GM19438 (cell line): ENCODE measurements around the gene CEL.
"Not testable (repeated sequence)": the region's sequence is repeated elsewhere in the genome, so short reads cannot be mapped to it uniquely, and the experiment has no call there.

Experiments used
- ATAC-seq: cut with Tn5 transposase; IDR thresholded peaks from one replicate; pipeline ENCODE4 v1.9.1; 2021; ENCODE audit warnings: low read depth; ENCODE audit not compliant: unreplicated experiment

CEL gene

GRCh38 chr9:133046196-133046899 lies 15.4 kb upstream of the CEL start:
- no peak for ATAC-seq

- ATAC-seq = no peak
These were observed 14.9 kb upstream of the CEL start for GRCh38 chr9:133046900-133047295.

GRCh38 chr9:133048595-133048994 lies 13.2 kb upstream of the CEL start:
- ATAC-seq = no peak

- no peak for ATAC-seq
These were observed 12.7 kb upstream of the CEL start for GRCh38 chr9:133049043-133049442.

- ATAC-seq = no peak
These were observed 11.6 kb upstream of the CEL start for GRCh38 chr9:133050142-133050541.

- no peak for ATAC-seq
These were observed 11.0 kb upstream of the CEL start for GRCh38 chr9:133050781-133051180.

GRCh38 chr9:133051281-133051900 lies 10.4 kb upstream of the CEL start:
- ATAC-seq = no peak

- no peak for ATAC-seq
These were observed 9.7 kb upstream of the CEL start for GRCh38 chr9:133051966-133052539.

GRCh38 chr9:133054194-133054890 lies 7.4 kb upstream of the CEL start:
- no peak for ATAC-seq

- no peak for ATAC-seq
These were observed 6.8 kb upstream of the CEL start for GRCh38 chr9:133054966-133055365.

GRCh38 chr9:133055788-133056420 lies 5.9 kb upstream of the CEL start:
- ATAC-seq = no peak

- ATAC-seq = no peak
These were observed 5.2 kb upstream of the CEL start for GRCh38 chr9:133056533-133056932.

GRCh38 chr9:133057006-133057405 lies 4.8 kb upstream of the CEL start:
- no peak for ATAC-seq

GRCh38 chr9:133057553-133057952 lies 4.2 kb upstream of the CEL start:
- no peak for ATAC-seq

GRCh38 chr9:133058071-133058470 lies 3.7 kb upstream of the CEL start:
- no peak for ATAC-seq

GRCh38 chr9:133058550-133059320 lies 3.0 kb upstream of the CEL start:
- ATAC-seq = no peak

- ATAC-seq = no peak
These were observed 2.2 kb upstream of the CEL start for GRCh38 chr9:133059623-133060022.

GRCh38 chr9:133060417-133060841 lies 1.4 kb upstream of the CEL start:
- no peak for ATAC-seq

GRCh38 chr9:133061019-133061763 lies 590 bp upstream of the CEL start:
- not testable (repeated sequence) for ATAC-seq

- not testable (repeated sequence) for ATAC-seq
These were observed 788 bp downstream of the CEL start for GRCh38 chr9:133062569-133062968.
